K562 (cell line): ENCODE data around the gene PACRG. TPM values are rescaled to one million over a fixed set of nuclear protein-coding genes. Genes with fewer than 3 reads are reported as not detected.

Source experiments
- ATAC-seq: fragments of 200-7000 bp; cut with Tn5 transposase; 3 replicates; pipeline ENCODE4 v1.9.1; 2020; ENCODE audit warnings: moderate library complexity
- BruUV-seq: library from RNA; stranded (reverse); fragments of 400-500 nt; replicated peaks from 2 replicates; lab custom pipeline; 2021; lab: Mats Ljungman, UMichigan
- CTCF ChIA-PET: fragments of 300-600 bp; formaldehyde crosslinking; extraction: SDS; loops from one replicate; lab custom pipeline; 2021; ENCODE audit warnings: low intra/inter-chr PET ratio; lab: Yijun Ruan, JAX
- POLR2A ChIA-PET: fragments of 300-600, 350-650 bp; sonication (Branson Sonifier 250); formaldehyde crosslinking; extraction: SDS; loops from one replicate; lab custom pipeline; 2021; ENCODE audit warnings: antibody characterized with exemption, inconsistent platforms; lab: Yijun Ruan, JAX
- DNase-seq, 4 experiments: peaks; one replicate each; pipeline versions ENCODE4 v3.0.0 to v3.0.0-alpha.2; 2011 to 2018; ENCODE audit warnings: low spot score in 3 of 4, mixed read lengths in 3 of 4; ENCODE audit errors: extremely low read depth in 1 of 4
- FAIRE-seq: peaks from 2 replicates; lab custom pipeline; 2011; peaks lifted over from hg19 to GRCh38; lab: Jason Lieb, UNC
- H2AFZ ChIP-seq: 2 replicates; pipeline ENCODE4 v1.6.0; 2011; ENCODE audit warnings: low read depth, low read length, control low read depth, inconsistent platforms
- H3K27ac ChIP-seq: fragments of 200-600 bp; 3 replicates; pipeline ENCODE4 v1.8.0; 2011; ENCODE audit warnings: low read depth, mild to moderate bottlenecking, control low read depth, inconsistent platforms, low read length, moderate library complexity, mixed read lengths; ENCODE audit errors: extremely low read depth
- H3K27me3 ChIP-seq, 2 experiments: fragments of 300-600 bp in 1 of 2; 2 replicates in 1 of 2; 3 replicates in 1 of 2; pipeline versions ENCODE4 v1.6.0 to v1.8.0; 2011; ENCODE audit warnings: inconsistent platforms in 2 of 2, low read length in 2 of 2, mild to moderate bottlenecking in 1 of 2, mixed read lengths in 1 of 2, moderate library complexity in 1 of 2; ENCODE audit not compliant: control insufficient read depth in 2 of 2, insufficient read depth in 2 of 2
- H3K36me3 ChIP-seq: fragments of 300-600 bp; 3 replicates; pipeline ENCODE4 v1.8.0; 2011; ENCODE audit warnings: mild to moderate bottlenecking, low read length, inconsistent platforms; ENCODE audit not compliant: control insufficient read depth, insufficient read depth
- H3K4me1 ChIP-seq, 2 experiments: fragments of 200-600 bp in 1 of 2; replicated peaks in 1 of 2; 2 replicates in 1 of 2; 3 replicates in 1 of 2; pipeline versions ENCODE4 v1.5.1 to v1.8.0; 2011; ENCODE audit warnings: inconsistent platforms in 2 of 2, low read length in 2 of 2, mild to moderate bottlenecking in 1 of 2, mixed read lengths in 1 of 2, moderate library complexity in 1 of 2; ENCODE audit not compliant: control insufficient read depth in 2 of 2, insufficient read depth in 2 of 2
- H3K4me2 ChIP-seq: 2 replicates; pipeline ENCODE4 v1.6.1; 2011; ENCODE audit warnings: low read length, control low read depth, inconsistent platforms, mixed read lengths; ENCODE audit not compliant: insufficient read depth
- H3K4me3 ChIP-seq: fragments of 200-600 bp; sonication (generic), shearing (Covaris generic); 2 replicates; pipeline ENCODE4 v1.5.1; 2016; ENCODE audit warnings: control low read depth, inconsistent platforms
- H3K79me2 ChIP-seq: fragments of 200-600 bp; 3 replicates; pipeline ENCODE4 v1.8.0; 2011; ENCODE audit warnings: low read length, inconsistent platforms; ENCODE audit not compliant: control insufficient read depth, insufficient read depth
- H3K9ac ChIP-seq, 2 experiments: 2 replicates each; pipeline versions ENCODE4 v1.6.0 to v1.6.1; 2011; ENCODE audit warnings: low read depth in 2 of 2, low read length in 2 of 2, control low read depth in 1 of 2, inconsistent platforms in 1 of 2, mild to moderate bottlenecking in 1 of 2, mixed read lengths in 1 of 2; ENCODE audit not compliant: insufficient read depth in 1 of 2
- H3K9me1 ChIP-seq: one replicate; pipeline ENCODE4 v1.6.0; 2011; ENCODE audit warnings: inconsistent platforms, mild to moderate bottlenecking, low read length, moderate library complexity; ENCODE audit not compliant: control insufficient read depth, insufficient read depth
- H3K9me3 ChIP-seq: replicated peaks from 2 replicates; pipeline ENCODE4 v1.5.1; 2011; ENCODE audit warnings: low read depth, low read length, inconsistent platforms; ENCODE audit not compliant: control insufficient read depth, insufficient read depth
- H4K20me1 ChIP-seq: replicated peaks from 2 replicates; pipeline ENCODE4 v1.6.1; 2011; ENCODE audit warnings: low read length, inconsistent platforms, mixed read lengths; ENCODE audit not compliant: control insufficient read depth, insufficient read depth
- ARID3B ChIP-seq: fragments of 250-450 bp; sonication (Bioruptor Pico); IDR thresholded peaks from 2 replicates; pipeline ENCODE4 v1.4.0; 2020; ENCODE audit warnings: borderline replicate concordance
- BACH1 ChIP-seq: fragments of 200-800 bp; sonication (Bioruptor generic); IDR thresholded peaks from 2 replicates; pipeline ENCODE4 v1.6.1; 2016; ENCODE audit warnings: missing genetic modification characterization, missing compliant biosample characterization
- CBX8 ChIP-seq: fragments of 200-600 bp; sonication (generic); IDR thresholded peaks from 2 replicates; pipeline ENCODE4 v1.6.1; 2012; ENCODE audit warnings: borderline replicate concordance, mixed run types, low read depth, mild to moderate bottlenecking, moderate library complexity, mixed read lengths, low read length, control low read depth, inconsistent platforms; ENCODE audit not compliant: poor library complexity, severe bottlenecking; ENCODE audit errors: extremely low read depth
- CHD1 ChIP-seq: fragments of 200-600 bp; sonication (generic); IDR thresholded peaks from one replicate; pipeline ENCODE4 v1.6.1; 2012; ENCODE audit warnings: mild to moderate bottlenecking, moderate library complexity, low read length, inconsistent platforms
- CHD2 ChIP-seq: IDR thresholded peaks from 2 replicates; pipeline ENCODE4 v1.6.1; 2011; ENCODE audit warnings: low read depth, low read length
- CREBBP ChIP-seq: IDR thresholded peaks from one replicate; pipeline ENCODE4 v1.6.1; 2012; ENCODE audit warnings: low read depth, mild to moderate bottlenecking, control low read depth, inconsistent platforms, low read length
- GABPB1 ChIP-seq: sonication (generic); formaldehyde crosslinking; IDR thresholded peaks from 2 replicates; pipeline ENCODE4 v1.8.0; 2022; ENCODE audit warnings: mild to moderate bottlenecking, missing genetic modification reagents
- GATAD2A ChIP-seq: fragments of 450-650 bp; IDR thresholded peaks from 2 replicates; pipeline ENCODE4 v1.6.1; 2017
- POU5F1 ChIP-seq: fragments of 150-350 bp; IDR thresholded peaks from 2 replicates; pipeline ENCODE4 v1.6.1; 2014; ENCODE audit warnings: borderline replicate concordance, low read length, low read depth, mild to moderate bottlenecking; ENCODE audit not compliant: partially characterized antibody
- PYGO2 ChIP-seq: fragments of 450-650 bp; IDR thresholded peaks from 2 replicates; pipeline ENCODE4 v1.6.1; 2016; ENCODE audit warnings: mild to moderate bottlenecking, missing genetic modification characterization, moderate library complexity, missing compliant biosample characterization
- RNF2 ChIP-seq: sonication (generic); IDR thresholded peaks from 2 replicates; pipeline ENCODE4 v1.6.1; 2016
- RUNX1 ChIP-seq: sonication (generic); IDR thresholded peaks from 2 replicates; pipeline ENCODE4 v1.6.1; 2016; ENCODE audit warnings: antibody characterized with exemption, low read depth
- STAG1 ChIP-seq: sonication (generic); formaldehyde crosslinking; IDR thresholded peaks from 2 replicates; pipeline ENCODE4 v1.5.0; 2020; ENCODE audit warnings: missing genetic modification reagents, borderline replicate concordance
- TARDBP ChIP-seq: fragments of 450-650 bp; IDR thresholded peaks from 2 replicates; pipeline ENCODE4 v1.6.1; 2016
- TGIF2 ChIP-seq: sonication (generic); formaldehyde crosslinking; IDR thresholded peaks from 2 replicates; pipeline ENCODE4 v1.8.1; 2022; ENCODE audit warnings: mild to moderate bottlenecking, missing genetic modification reagents, moderate library complexity
- XRCC4 ChIP-seq: IDR thresholded peaks from one replicate; pipeline ENCODE4 v1.6.1; 2011; ENCODE audit not compliant: insufficient read depth, insufficient read length; ENCODE audit errors: extremely low read depth
- whole genome bisulfite sequencing: fragments of 100-300 bp; shearing (Covaris generic); methylation state at CpG from one replicate; pipeline ENCODE4 v1.1.6; 2016; ENCODE audit warnings: low coverage, mixed read lengths; ENCODE audit not compliant: insufficient coverage; ENCODE audit errors: missing lambda C conversion rate; 5-methylcytosine and 5-hydroxymethylcytosine counted together
- in situ Hi-C: fragments of 300-500 bp; cut with MboI; formaldehyde crosslinking; loops from 4 replicates; pipeline ENCODE4 v1.15.0; 2018; ENCODE audit warnings: inconsistent platforms, mixed read lengths
- intact Hi-C: fragments of 100-400 bp; cut with micrococcal nuclease; formaldehyde crosslinking; loops from 2 replicates; pipeline ENCODE4 v1.14.2; 2022
- polyA plus RNA-seq, 8 experiments: library from polyadenylated mRNA; depleted of rRNA in 4 of 8; stranded (reverse) in 5 of 8; unstranded in 3 of 8; fragments of >200 nt; fragmentation: Nextera tagmentation in 2 of 8; fragmentation: Illumina TruSeq in 1 of 8; extraction: Ambion mirVana in 2 of 8; extraction: Trizol in 1 of 8; gene quantifications; 2 replicates each; pipeline versions ENCODE4 v1.2.1 to v1.2.3, GENCODE V29; 2011 to 2014; ENCODE audit warnings: inconsistent platforms in 1 of 8, missing spikeins in 1 of 8
- total RNA-seq, 7 experiments: library from RNA; depleted of rRNA in 6 of 7; stranded (reverse); fragments of >200 nt in 6 of 7; fragmentation: Illumina TruSeq in 2 of 7; extraction: Trizol in 2 of 7; gene quantifications; 2 replicates each; pipeline versions ENCODE4 v1.2.1 to v1.2.3, GENCODE V29; 2011 to 2021; ENCODE audit warnings: low replicate concordance in 1 of 7
- TF ChIP-seq, protein P1 (sequence below): sonication (generic); formaldehyde crosslinking; IDR thresholded peaks from 2 replicates; pipeline ENCODE4 v1.8.0; 2022; ENCODE audit warnings: missing genetic modification reagents, mild to moderate bottlenecking, borderline replicate concordance
- TF ChIP-seq, protein P2 (sequence below): fragments of 250-450 bp; sonication (Bioruptor Pico); IDR thresholded peaks from 2 replicates; pipeline ENCODE4 v1.8.0; 2021; ENCODE audit warnings: moderate library complexity, mild to moderate bottlenecking, inconsistent platforms

Gene PACRG
- total and polyA plus RNA-seq, 9 of the 15 experiments (the other 6 are each of a cell fraction or from before 2014, with no cell fraction given) = 0.04 TPM; not detected in 8

DNA sequence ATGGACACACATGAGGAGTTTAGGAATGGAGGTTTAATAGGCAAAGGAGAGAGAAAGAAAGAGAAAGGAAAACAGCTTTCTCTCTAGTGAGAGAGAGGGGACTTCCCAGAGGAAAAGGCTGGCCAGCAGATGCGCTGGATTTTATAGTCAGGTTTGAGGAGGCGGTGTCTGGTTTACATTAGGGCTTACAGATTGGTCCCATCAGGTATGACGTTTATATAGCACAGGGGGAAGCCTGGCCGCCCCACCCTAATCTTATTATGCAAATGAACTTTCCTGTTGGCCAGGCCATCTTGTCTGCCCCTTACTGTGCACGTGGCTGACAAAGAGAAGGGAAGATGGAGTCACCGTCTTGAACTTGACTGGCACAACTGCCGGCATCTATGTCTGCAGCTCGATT lies 600.1 kb downstream of the PACRG start:
- no peak overlapping the region for H2AFZ ChIP-seq
- CTCF ChIA-PET = no interaction called here
- peaks cover 0 to 5% of the 10 kb centered on the region in 2 experiments; a peak in 1 of 5 replicates for H3K4me1 ChIP-seq
- DNase-seq (no peak), FAIRE-seq (no peak), ATAC-seq (no peak)
- H3K9ac ChIP-seq = no peak overlapping the region
- in situ Hi-C loops (no loop called here), intact Hi-C loops (no loop called here)
- H3K27me3 ChIP-seq = peaks cover 22 to 28% of the 10 kb centered on the region in 2 experiments
- POLR2A ChIA-PET = no interaction called here
- H3K27ac ChIP-seq = no peak overlapping the region
- no peaks in the 10 kb centered on the region for H3K9me1 ChIP-seq
- H3K79me2 ChIP-seq = no peaks in the 10 kb centered on the region
- H4K20me1 ChIP-seq = no peaks in the 10 kb centered on the region
- H3K9me3 ChIP-seq = no peaks in the 10 kb centered on the region
- H3K4me3 ChIP-seq = no peak overlapping the region
- no peaks in the 10 kb centered on the region for H3K36me3 ChIP-seq
- no TSS peak for BruUV-seq
- 3% methylated on average over 8 of the region's 8 CpGs for WGBS
- no peak overlapping the region for H3K4me2 ChIP-seq
- no peak for TF ChIP-seq TGIF2 (CRISPR knock-in tag)
- TF ChIP-seq BACH1 (tag) = no peak
- no peak for TF ChIP-seq GATAD2A
- TF ChIP-seq STAG1 (CRISPR knock-in tag) = no peak
- no peak for TF ChIP-seq RNF2
- no peak for TF ChIP-seq TARDBP
- no peak for TF ChIP-seq CBX8
- no peak for TF ChIP-seq PYGO2
- TF ChIP-seq CHD1 = no peak
- TF ChIP-seq POU5F1 = no peak
- TF ChIP-seq, protein P1, sequence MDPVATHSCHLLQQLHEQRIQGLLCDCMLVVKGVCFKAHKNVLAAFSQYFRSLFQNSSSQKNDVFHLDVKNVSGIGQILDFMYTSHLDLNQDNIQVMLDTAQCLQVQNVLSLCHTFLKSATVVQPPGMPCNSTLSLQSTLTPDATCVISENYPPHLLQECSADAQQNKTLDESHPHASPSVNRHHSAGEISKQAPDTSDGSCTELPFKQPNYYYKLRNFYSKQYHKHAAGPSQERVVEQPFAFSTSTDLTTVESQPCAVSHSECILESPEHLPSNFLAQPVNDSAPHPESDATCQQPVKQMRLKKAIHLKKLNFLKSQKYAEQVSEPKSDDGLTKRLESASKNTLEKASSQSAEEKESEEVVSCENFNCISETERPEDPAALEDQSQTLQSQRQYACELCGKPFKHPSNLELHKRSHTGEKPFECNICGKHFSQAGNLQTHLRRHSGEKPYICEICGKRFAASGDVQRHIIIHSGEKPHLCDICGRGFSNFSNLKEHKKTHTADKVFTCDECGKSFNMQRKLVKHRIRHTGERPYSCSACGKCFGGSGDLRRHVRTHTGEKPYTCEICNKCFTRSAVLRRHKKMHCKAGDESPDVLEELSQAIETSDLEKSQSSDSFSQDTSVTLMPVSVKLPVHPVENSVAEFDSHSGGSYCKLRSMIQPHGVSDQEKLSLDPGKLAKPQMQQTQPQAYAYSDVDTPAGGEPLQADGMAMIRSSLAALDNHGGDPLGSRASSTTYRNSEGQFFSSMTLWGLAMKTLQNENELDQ (CRISPR knock-in tag) = no peak
- TF ChIP-seq CHD2 = no peak
- no peak for TF ChIP-seq XRCC4
- TF ChIP-seq ARID3B (CRISPR knock-in tag) = no peak
- no peak for TF ChIP-seq GABPB1 (CRISPR knock-in tag)
- no peak for TF ChIP-seq CREBBP
- TF ChIP-seq, protein P2, sequence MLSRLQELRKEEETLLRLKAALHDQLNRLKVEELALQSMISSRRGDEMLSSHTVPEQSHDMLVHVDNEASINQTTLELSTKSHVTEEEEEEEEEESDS = no peak
- TF ChIP-seq RUNX1 = no peak
